Activated T-cell treated with anti-CD3 and anti-CD28 coated beads, Interleukin-2, amount 50 U/mL, for 4 hours (primary cell): ENCODE measurements around the gene ARHGAP25. TPM values are rescaled to one million over a fixed set of nuclear protein-coding genes. Genes with fewer than 3 reads are reported as not detected.

ENCODE experiments used
- ATAC-seq, 2 donors: fragments of 200-7000 bp; cut with Tn5 transposase; one replicate each; pipeline ENCODE4 v1.10.0; 2021
- DNase-seq: peaks from one replicate; pipeline ENCODE4 v3.0.0-alpha.2; 2020
- H3K27me3 Mint-ChIP-seq: one replicate; pipeline ENCODE4 v1.8.0; 2021; ENCODE audit warnings: low read depth, mixed read lengths
- H3K36me3 Mint-ChIP-seq: one replicate; pipeline ENCODE4 v1.8.0; 2022; ENCODE audit warnings: mixed read lengths; ENCODE audit not compliant: insufficient read depth
- H3K4me1 Mint-ChIP-seq: one replicate; pipeline ENCODE4 v1.8.0; 2021; ENCODE audit warnings: low read depth, mixed read lengths
- H3K4me3 Mint-ChIP-seq: one replicate; pipeline ENCODE4 v1.8.0; 2021; ENCODE audit warnings: mild to moderate bottlenecking, moderate library complexity, mixed read lengths
- H3K9me3 Mint-ChIP-seq: one replicate; pipeline ENCODE4 v1.8.0; 2021; ENCODE audit warnings: mixed read lengths
- total RNA-seq, 3 donors: library from RNA; stranded (reverse); gene quantifications; one replicate each; pipeline ENCODE4 v1.2.1, GENCODE V29; 2021

ARHGAP25 gene
- total RNA-seq, 3 donors from 2014 or later: 48.6 to 55.7 (median 52.1) TPM

DNA sequence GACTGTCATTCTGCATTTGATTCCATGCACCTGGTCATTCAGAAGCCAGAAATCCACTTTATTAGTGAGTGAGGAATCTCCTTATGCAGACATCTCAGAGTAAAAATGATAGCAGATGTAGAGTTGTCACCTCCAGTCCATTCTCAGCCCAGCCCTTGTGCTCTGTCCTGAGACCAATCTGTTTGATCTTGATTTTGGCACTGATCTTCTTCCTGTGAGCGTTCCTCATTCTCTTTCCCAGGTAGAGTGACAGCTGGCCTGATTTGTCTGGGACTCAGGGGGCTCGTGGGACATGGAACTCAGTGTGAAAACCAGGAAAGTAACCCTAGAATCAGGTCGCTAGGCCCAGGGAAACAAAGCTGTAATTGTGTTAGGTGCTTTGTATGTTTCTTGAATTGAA lies 8.9 kb downstream of the ARHGAP25 start:
- no peaks in the 10 kb centered on the region for H3K27me3 Mint-ChIP-seq
- peaks cover 52% of the 10 kb centered on the region for H3K36me3 Mint-ChIP-seq
- H3K4me1 Mint-ChIP-seq: peaks cover 95% of the 10 kb centered on the region
- H3K4me3 Mint-ChIP-seq: peak overlapping the region; percentile 68
- DNase-seq (no peak), ATAC-seq (no peak)
- H3K9me3 Mint-ChIP-seq: no peaks in the 10 kb centered on the region

GRCh38 chr2:68744366-68744912 lies 9.8 kb downstream of the ARHGAP25 start:
- peak overlapping the region; percentile 26 for H3K4me3 Mint-ChIP-seq

DNA sequence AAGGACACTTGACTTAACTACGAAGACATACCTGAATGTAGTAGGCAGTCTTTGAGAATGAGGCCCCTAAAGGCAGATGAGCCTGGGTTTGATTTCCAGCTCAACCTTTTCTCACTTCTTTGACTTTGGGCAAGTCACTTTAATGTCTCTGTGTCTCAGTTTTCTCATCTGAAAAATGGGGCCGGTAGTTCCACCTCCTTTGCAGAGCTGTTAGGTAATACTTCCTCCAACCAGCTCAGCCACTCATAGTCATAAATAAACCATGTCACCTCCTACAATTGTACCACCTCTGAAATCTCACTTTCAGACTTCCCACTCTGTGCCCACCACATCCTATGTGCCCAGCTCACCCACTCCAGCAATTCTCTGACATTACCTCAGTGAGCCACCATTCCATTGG lies 10.4 kb downstream of the ARHGAP25 start:
- Mint-ChIP-seq H3K4me1 (peaks cover 92% of the 10 kb centered on the region), H3K4me3 (peak overlapping the region; percentile 26), H3K27me3 (no peaks in the 10 kb centered on the region), H3K9me3 (no peaks in the 10 kb centered on the region), H3K36me3 (peaks cover 45% of the 10 kb centered on the region)
- no peak for DNase-seq
- peak; percentile 51 to 56 for ATAC-seq

More at GRCh38 chr2:68744366-68744912, 9.8 kb downstream of the ARHGAP25 start:
- H3K4me1 Mint-ChIP-seq: peaks cover 95% of the 10 kb centered on the region
- no peaks in the 10 kb centered on the region for H3K27me3 Mint-ChIP-seq
- ATAC-seq: no peak
- H3K36me3 Mint-ChIP-seq: peaks cover 48% of the 10 kb centered on the region
- DNase-seq: no peak
- H3K9me3 Mint-ChIP-seq: no peaks in the 10 kb centered on the region

DNA sequence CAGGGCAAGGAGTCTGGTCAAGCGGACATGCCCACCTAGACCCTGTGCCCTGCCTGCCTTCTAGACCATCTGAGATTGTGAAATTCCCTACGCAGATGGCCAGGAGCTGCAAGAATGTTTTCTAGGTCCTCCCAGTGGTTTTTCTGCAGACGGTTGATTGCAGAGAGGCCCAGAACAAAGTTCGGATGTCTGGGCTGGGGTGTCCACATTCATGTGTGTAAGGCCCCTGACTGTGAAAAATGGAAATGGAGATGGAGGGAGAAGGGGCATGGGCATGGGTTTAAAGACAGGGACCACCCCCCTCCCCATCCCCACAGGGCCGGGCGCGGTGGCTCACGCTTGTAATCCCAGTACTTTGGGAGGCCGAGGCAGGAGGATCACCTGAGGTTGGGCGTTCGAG lies 11.8 kb downstream of the ARHGAP25 start:
- H3K4me1 Mint-ChIP-seq: peaks cover 89% of the 10 kb centered on the region
- H3K36me3 Mint-ChIP-seq: peaks cover 40% of the 10 kb centered on the region
- peak overlapping the region; percentile 63 for H3K4me3 Mint-ChIP-seq
- ATAC-seq (no peak), DNase-seq (no peak)
- H3K9me3 Mint-ChIP-seq: no peaks in the 10 kb centered on the region
- no peaks in the 10 kb centered on the region for H3K27me3 Mint-ChIP-seq

DNA sequence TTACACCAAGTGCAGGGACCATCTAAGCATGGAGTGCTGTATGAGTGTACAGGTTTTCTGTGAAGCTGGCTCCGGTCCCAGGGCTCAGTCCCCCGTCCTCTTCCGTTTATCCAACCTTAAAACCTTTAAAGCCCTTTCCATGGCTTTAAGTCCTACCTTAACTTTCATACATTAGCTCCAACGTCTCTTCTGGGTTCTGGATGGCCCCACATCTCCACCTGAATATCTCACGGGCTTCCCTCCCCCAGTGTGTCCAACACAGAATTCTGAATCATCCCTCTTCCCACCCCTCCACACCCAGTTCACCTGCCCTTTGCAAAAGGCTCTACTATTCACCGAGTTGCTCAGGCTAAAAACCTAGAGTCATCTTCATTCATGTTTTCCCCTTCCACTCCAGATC lies 12.8 kb downstream of the ARHGAP25 start:
- Mint-ChIP-seq H3K27me3 (no peaks in the 10 kb centered on the region), H3K36me3 (peaks cover 40% of the 10 kb centered on the region), H3K4me1 (peaks cover 90% of the 10 kb centered on the region), H3K4me3 (no peak overlapping the region), H3K9me3 (no peaks in the 10 kb centered on the region)
- ATAC-seq (no peak), DNase-seq (no peak)

DNA sequence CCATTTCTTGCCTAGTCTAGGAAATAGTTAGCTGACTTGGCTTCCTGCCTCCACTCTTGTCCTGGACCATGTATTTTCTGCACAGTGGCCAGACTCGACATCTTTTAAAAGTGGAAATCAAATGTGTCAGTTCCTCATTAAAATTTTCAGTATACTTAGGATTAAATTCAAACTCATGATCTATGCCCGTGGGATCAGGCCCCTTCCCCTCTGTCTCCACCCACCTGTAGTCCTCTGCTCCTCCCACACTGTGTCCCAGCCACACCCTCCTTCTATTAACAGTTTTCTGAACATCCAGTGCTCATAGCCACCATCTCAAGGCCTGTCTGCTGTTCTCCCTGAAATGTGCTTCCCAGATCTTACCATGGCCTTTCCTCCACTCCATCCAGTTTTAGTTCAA lies 13.3 kb downstream of the ARHGAP25 start:
- DNase-seq (no peak), ATAC-seq (no peak)
- Mint-ChIP-seq H3K4me3 (peak overlapping the region; percentile 41), H3K27me3 (no peaks in the 10 kb centered on the region), H3K4me1 (peaks cover 90% of the 10 kb centered on the region), H3K9me3 (no peaks in the 10 kb centered on the region), H3K36me3 (peaks cover 38% of the 10 kb centered on the region)

GRCh38 chr2:68748568-68748967 lies 14.0 kb downstream of the ARHGAP25 start:
- Mint-ChIP-seq H3K4me3 (peak overlapping the region; percentile 11), H3K9me3 (no peaks in the 10 kb centered on the region), H3K27me3 (no peaks in the 10 kb centered on the region), H3K4me1 (peaks cover 90% of the 10 kb centered on the region), H3K36me3 (peaks cover 41% of the 10 kb centered on the region)
- ATAC-seq (no peak), DNase-seq (no peak)

DNA sequence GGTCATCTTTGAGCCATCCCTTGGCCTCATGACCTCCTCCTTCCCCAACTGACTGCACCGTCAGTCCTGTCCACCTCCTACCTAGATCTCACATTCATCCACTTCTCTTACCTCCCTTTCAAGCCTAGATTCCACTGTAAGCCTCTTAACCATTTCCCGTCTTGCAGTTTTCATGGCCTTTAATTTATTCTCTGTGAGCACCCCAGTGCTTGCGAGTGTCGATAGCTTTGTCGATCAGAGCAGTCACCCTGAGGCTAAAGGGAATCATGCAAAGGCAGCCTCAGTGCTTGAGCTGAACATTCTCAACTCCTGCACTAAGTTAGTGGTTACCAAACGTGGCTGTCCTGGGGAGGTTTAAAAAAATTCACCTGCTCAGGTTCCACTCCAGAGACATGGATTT lies 14.7 kb downstream of the ARHGAP25 start:
- Mint-ChIP-seq H3K36me3 (peaks cover 41% of the 10 kb centered on the region), H3K4me1 (peaks cover 88% of the 10 kb centered on the region), H3K9me3 (no peaks in the 10 kb centered on the region), H3K4me3 (no peak overlapping the region), H3K27me3 (no peaks in the 10 kb centered on the region)
- ATAC-seq (no peak), DNase-seq (no peak)

DNA sequence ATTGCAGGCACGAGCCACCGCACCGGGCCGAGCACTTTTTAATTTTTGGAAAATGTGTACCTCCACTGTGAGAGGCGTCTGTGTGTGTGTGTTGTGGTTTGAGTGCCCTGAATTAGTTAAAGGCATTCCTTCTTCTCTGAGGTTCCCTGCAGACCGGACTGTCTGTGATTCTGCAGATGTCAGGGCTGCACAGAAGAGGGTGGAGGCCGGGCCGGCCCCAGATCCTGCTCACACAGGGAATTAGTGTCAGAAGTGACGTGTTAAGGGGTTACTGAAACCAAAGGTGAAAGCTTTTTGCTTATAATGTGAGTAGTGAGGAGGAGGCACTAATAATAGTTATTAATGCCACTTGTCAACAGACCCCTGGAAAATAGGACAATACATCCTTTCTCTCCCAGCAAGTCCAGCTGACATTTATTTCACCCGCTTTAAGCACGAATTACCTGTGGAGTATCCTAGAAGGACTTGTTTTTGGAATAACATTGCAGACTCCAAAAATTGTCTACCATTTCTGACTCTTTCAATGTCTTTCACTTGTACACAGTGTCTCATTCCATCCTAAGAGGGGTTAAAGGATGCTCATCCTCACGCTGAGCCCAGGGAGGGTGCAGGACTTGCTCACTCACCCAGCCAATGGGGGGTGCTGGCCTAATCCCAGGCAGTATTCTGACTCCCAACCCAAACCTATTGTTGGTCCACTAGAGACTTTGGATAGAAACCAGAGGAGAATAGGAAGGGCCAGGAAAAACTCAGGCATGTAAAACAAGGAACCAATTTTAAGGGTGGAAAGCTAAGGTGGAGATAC lies 16.2 kb downstream of the ARHGAP25 start:
- peak overlapping the region; percentile 13 for H3K4me3 Mint-ChIP-seq
- no peaks in the 10 kb centered on the region for H3K27me3 Mint-ChIP-seq
- ATAC-seq: no peak

GRCh38 chr2:68751397-68752339 lies 17.1 kb downstream of the ARHGAP25 start:
- ATAC-seq: peak; percentile 91 to 93

More for the DNA sequence above, 16.2 kb downstream of the ARHGAP25 start:
- H3K36me3 Mint-ChIP-seq: peaks cover 36% of the 10 kb centered on the region
- H3K9me3 Mint-ChIP-seq: no peaks in the 10 kb centered on the region
- no peak for DNase-seq
- peaks cover 88% of the 10 kb centered on the region for H3K4me1 Mint-ChIP-seq

DNA sequence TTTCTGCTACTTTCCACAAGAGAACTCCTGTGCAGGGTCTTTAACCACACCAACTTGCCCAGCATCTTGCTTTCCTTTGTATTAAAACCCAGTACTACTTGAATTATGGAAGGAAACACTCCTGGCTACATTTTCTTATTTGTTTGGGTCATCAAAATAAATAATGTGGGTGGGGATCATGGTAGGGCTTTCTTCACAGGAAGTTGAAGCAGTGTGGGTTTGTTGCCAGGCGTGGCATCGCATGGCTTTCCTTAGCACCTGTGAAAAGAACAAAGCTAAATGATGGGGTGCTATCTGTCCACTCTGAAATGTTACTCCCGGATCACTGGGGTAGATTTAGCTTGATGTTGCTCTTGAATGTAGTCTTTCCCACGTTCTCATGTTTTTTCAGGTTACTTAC lies 18.7 kb downstream of the ARHGAP25 start:
- Mint-ChIP-seq H3K27me3 (no peaks in the 10 kb centered on the region), H3K9me3 (peaks cover 9% of the 10 kb centered on the region), H3K4me1 (peaks cover 89% of the 10 kb centered on the region), H3K36me3 (peaks cover 37% of the 10 kb centered on the region), H3K4me3 (peak overlapping the region; percentile 19)
- ATAC-seq (no peak), DNase-seq (no peak)

More at GRCh38 chr2:68751397-68752339, 17.1 kb downstream of the ARHGAP25 start:
- Mint-ChIP-seq H3K9me3 (peaks cover 4% of the 10 kb centered on the region), H3K27me3 (no peaks in the 10 kb centered on the region), H3K4me3 (peak overlapping the region; percentile 27), H3K4me1 (peaks cover 89% of the 10 kb centered on the region), H3K36me3 (peaks cover 38% of the 10 kb centered on the region)
- DNase-seq: peak; percentile 91

- Mint-ChIP-seq H3K4me1 (peaks cover 91% of the 10 kb centered on the region), H3K27me3 (no peaks in the 10 kb centered on the region), H3K36me3 (peaks cover 42% of the 10 kb centered on the region), H3K9me3 (peaks cover 9% of the 10 kb centered on the region), H3K4me3 (peak overlapping the region; percentile 45)
- DNase-seq (no peak), ATAC-seq (no peak)
These were observed 20.5 kb downstream of the ARHGAP25 start for GRCh38 chr2:68755071-68755470.

GRCh38 chr2:68756178-68756577 lies 21.6 kb downstream of the ARHGAP25 start:
- DNase-seq: no peak
- ATAC-seq: no peak
- no peak overlapping the region for H3K4me3 Mint-ChIP-seq
- peaks cover 9% of the 10 kb centered on the region for H3K9me3 Mint-ChIP-seq
- H3K27me3 Mint-ChIP-seq: no peaks in the 10 kb centered on the region
- peaks cover 90% of the 10 kb centered on the region for H3K4me1 Mint-ChIP-seq
- H3K36me3 Mint-ChIP-seq: peaks cover 42% of the 10 kb centered on the region

DNA sequence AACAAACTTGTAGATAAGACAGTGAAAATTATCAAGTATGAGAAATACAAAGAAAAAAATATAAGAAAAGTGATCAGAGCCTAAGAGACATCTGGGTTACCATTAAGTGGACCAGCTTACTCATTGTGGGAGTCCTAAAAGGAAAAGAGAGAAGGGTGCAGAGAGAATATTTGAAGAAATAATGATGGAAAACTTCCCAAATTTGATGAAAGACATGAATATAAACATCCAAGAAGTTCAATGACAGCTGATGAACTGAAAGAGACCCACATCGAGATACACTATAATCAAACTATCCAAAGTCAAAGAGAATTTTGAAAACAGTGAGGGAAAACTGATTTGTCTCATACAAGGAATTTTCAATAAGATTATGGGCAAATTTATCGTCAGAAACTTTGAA lies 22.5 kb downstream of the ARHGAP25 start:
- DNase-seq (no peak), ATAC-seq (no peak)
- Mint-ChIP-seq H3K4me3 (no peak overlapping the region), H3K36me3 (peaks cover 42% of the 10 kb centered on the region), H3K4me1 (peaks cover 90% of the 10 kb centered on the region), H3K27me3 (no peaks in the 10 kb centered on the region), H3K9me3 (peaks cover 9% of the 10 kb centered on the region)
